Neuronal stem cell (in vitro differentiated cells): ENCODE data around the gene JOSD2.

ENCODE experiments used
- DNase-seq: peaks from one replicate; pipeline ENCODE4 v3.0.0-alpha.2; 2013; ENCODE audit warnings: low spot score
- H2AFZ ChIP-seq: one replicate; pipeline ENCODE4 v1.6.1; 2013; ENCODE audit warnings: mild to moderate bottlenecking, low read length, inconsistent platforms
- H2AK5ac ChIP-seq: 2 replicates; pipeline ENCODE4 v1.6.1; 2013; ENCODE audit warnings: low read depth, mild to moderate bottlenecking, inconsistent platforms, low read length, moderate library complexity, mixed read lengths
- H2BK120ac ChIP-seq: 2 replicates; pipeline ENCODE4 v1.6.1; 2013; ENCODE audit warnings: low read depth, mild to moderate bottlenecking, inconsistent platforms, low read length, moderate library complexity, mixed read lengths
- H2BK12ac ChIP-seq: one replicate; pipeline ENCODE4 v1.6.1; 2013; ENCODE audit warnings: low read length, inconsistent platforms
- H2BK15ac ChIP-seq: 2 replicates; pipeline ENCODE4 v1.6.1; 2013; ENCODE audit warnings: mild to moderate bottlenecking, low read length, inconsistent platforms, mixed read lengths
- H2BK5ac ChIP-seq: one replicate; pipeline ENCODE4 v1.6.1; 2013; ENCODE audit warnings: inconsistent platforms, mild to moderate bottlenecking, low read length, moderate library complexity
- H3K14ac ChIP-seq: one replicate; pipeline ENCODE4 v1.6.1; 2013; ENCODE audit warnings: low read length, inconsistent platforms
- H3K18ac ChIP-seq: 2 replicates; pipeline ENCODE4 v1.6.1; 2013; ENCODE audit warnings: low read length, inconsistent platforms
- H3K23ac ChIP-seq: 2 replicates; pipeline ENCODE4 v1.6.1; 2013; ENCODE audit warnings: low read depth, mild to moderate bottlenecking, mixed read lengths, low read length, inconsistent platforms; ENCODE audit not compliant: poor library complexity
- H3K27ac ChIP-seq: replicated peaks from 3 replicates; pipeline ENCODE4 v1.5.1; 2013; ENCODE audit warnings: low read length, inconsistent platforms
- H3K27me3 ChIP-seq, 3 experiments: 2 replicates each; pipeline ENCODE4 v1.6.1; 2013; ENCODE audit warnings: low read length in 3 of 3, mild to moderate bottlenecking in 2 of 3, inconsistent platforms in 1 of 3, low read depth in 1 of 3, mixed read lengths in 1 of 3, moderate library complexity in 1 of 3; ENCODE audit not compliant: control insufficient read depth in 3 of 3, insufficient read depth in 3 of 3
- H3K36me3 ChIP-seq, 2 donors: replicated peaks in 1 of 2; 2 replicates each; pipeline ENCODE4 v1.6.1; 2013; ENCODE audit warnings: low read length in 2 of 2; ENCODE audit not compliant: control insufficient read depth in 2 of 2, insufficient read depth in 2 of 2
- H3K4ac ChIP-seq: 2 replicates; pipeline ENCODE4 v1.6.1; 2013; ENCODE audit warnings: inconsistent platforms, mild to moderate bottlenecking, low read length, moderate library complexity
- H3K4me1 ChIP-seq, 2 donors: 1 replicate in 1 of 2; 2 replicates in 1 of 2; pipeline ENCODE4 v1.6.1; 2013; ENCODE audit warnings: low read length in 2 of 2, low read depth in 1 of 2; ENCODE audit not compliant: control insufficient read depth in 2 of 2, insufficient read depth in 1 of 2
- H3K4me2 ChIP-seq: one replicate; pipeline ENCODE4 v1.6.1; 2013; ENCODE audit warnings: mild to moderate bottlenecking, low read length, inconsistent platforms; ENCODE audit not compliant: insufficient read depth, poor library complexity, severe bottlenecking
- H3K4me3 ChIP-seq, 2 donors: 2 replicates each; pipeline ENCODE4 v1.5.1; 2013; ENCODE audit warnings: low read length in 2 of 2, mild to moderate bottlenecking in 2 of 2, inconsistent platforms in 1 of 2, moderate library complexity in 1 of 2
- H3K79me1 ChIP-seq: one replicate; pipeline ENCODE4 v1.6.1; 2013; ENCODE audit warnings: low read depth, mild to moderate bottlenecking, inconsistent platforms, low read length, moderate library complexity
- H3K9ac ChIP-seq: one replicate; pipeline ENCODE4 v1.6.1; 2013; ENCODE audit warnings: mild to moderate bottlenecking, low read depth, low read length, inconsistent platforms; ENCODE audit not compliant: poor library complexity
- H3K9me3 ChIP-seq, 2 donors: replicated peaks in 1 of 2; 2 replicates each; pipeline versions ENCODE3 to v1.6.1; 2013; ENCODE audit warnings: low read length in 2 of 2, mild to moderate bottlenecking in 2 of 2, inconsistent platforms in 1 of 2, low read depth in 1 of 2, mixed read lengths in 1 of 2, moderate library complexity in 1 of 2; ENCODE audit not compliant: control insufficient read depth in 2 of 2, insufficient read depth in 1 of 2
- H4K8ac ChIP-seq: one replicate; pipeline ENCODE4 v1.6.1; 2013; ENCODE audit warnings: low read depth, mild to moderate bottlenecking, inconsistent platforms, low read length, moderate library complexity
- H4K91ac ChIP-seq: one replicate; pipeline ENCODE4 v1.6.1; 2013; ENCODE audit warnings: low read length, low read depth, mild to moderate bottlenecking, inconsistent platforms; ENCODE audit not compliant: poor library complexity
- WGBS, 2 donors: extraction: QIAGEN DNeasy Blood & Tissue Kit; methylation state at CpG; one replicate each; pipeline ENCODE4 v1.1.7; 2013; ENCODE audit warnings: missing lambda C conversion rate in 2 of 2, mixed read lengths in 1 of 2; ENCODE audit not compliant: insufficient read length in 2 of 2, insufficient replicate concordance in 1 of 2; ENCODE audit errors: extremely low coverage in 2 of 2; 5-methylcytosine and 5-hydroxymethylcytosine counted together

Gene JOSD2

GRCh38 chr19:50551715-50552187 is 40.8 kb upstream of the JOSD2 start:
- Histone ChIP-seq H2BK12ac (peak overlapping the region; percentile 81), H3K9ac (peak overlapping the region; percentile 54), H3K9me3 (no peaks in the 10 kb centered on the region), H2AFZ (peak overlapping the region; percentile 62), H3K27me3 (no peaks in the 10 kb centered on the region), H3K36me3 (peaks cover 19 to 30% of the 10 kb centered on the region in 2 donors), H3K23ac (no peak overlapping the region), H4K8ac (no peak overlapping the region), H3K14ac (peak overlapping the region; percentile 12), H2AK5ac (peak overlapping the region; percentile 98), H3K4me2 (peak overlapping the region; percentile 75), H3K79me1 (peaks cover 47% of the 10 kb centered on the region), H4K91ac (peak overlapping the region; percentile 89), H2BK15ac (peak overlapping the region; percentile 55), H2BK120ac (no peak overlapping the region), H3K4me3 (peak overlapping the region; percentile 42 to 69), H3K4ac (no peak overlapping the region), H3K18ac (peak overlapping the region; percentile 94), H3K4me1 (peaks cover 17 to 33% of the 10 kb centered on the region in 2 donors), H2BK5ac (peak overlapping the region; percentile 93), H3K27ac (peak overlapping the region; percentile 83)
- peak; percentile 75 for DNase-seq
- WGBS, 2 donors = no CpG with 5 or more reads among the region's 22 CpGs

GRCh38 chr19:50551034-50551714 is 40.2 kb upstream of the JOSD2 start:
- peak overlapping the region; percentile 83 for H3K27ac ChIP-seq
- no peaks in the 10 kb centered on the region for H3K27me3 ChIP-seq
- no peak for DNase-seq

GRCh38 chr19:50550594-50550966 is 39.6 kb upstream of the JOSD2 start:
- Histone ChIP-seq H3K9ac (peak overlapping the region; percentile 76), H3K4ac (no peak overlapping the region), H3K36me3 (peaks cover 25 to 41% of the 10 kb centered on the region in 2 donors), H3K9me3 (no peaks in the 10 kb centered on the region), H3K23ac (no peak overlapping the region), H2BK5ac (peak overlapping the region; percentile 93), H2BK120ac (no peak overlapping the region), H3K14ac (peak overlapping the region; percentile 67), H2BK15ac (peak overlapping the region; percentile 2), H3K79me1 (peaks cover 47% of the 10 kb centered on the region), H3K27ac (no peak overlapping the region), H4K91ac (no peak overlapping the region), H3K18ac (peak overlapping the region; percentile 82), H4K8ac (no peak overlapping the region), H2BK12ac (no peak overlapping the region), H3K4me3 (peak overlapping the region; percentile 42 to 63), H2AK5ac (peak overlapping the region; percentile 98), H3K4me1 (peaks cover 12 to 26% of the 10 kb centered on the region in 2 donors), H3K4me2 (peak overlapping the region; percentile 75), H2AFZ (no peak overlapping the region), H3K27me3 (no peaks in the 10 kb centered on the region)
- DNase-seq = no peak
- no CpG with 5 or more reads among the region's 8 CpGs for WGBS, 2 donors

More at GRCh38 chr19:50551034-50551714, 40.2 kb upstream of the JOSD2 start:
- peak overlapping the region; percentile 71 for H3K4ac ChIP-seq
- H3K36me3 ChIP-seq = peaks cover 25 to 36% of the 10 kb centered on the region in 2 donors
- WGBS, 2 donors = no CpG with 5 or more reads among the region's 32 CpGs
- H2BK12ac ChIP-seq = no peak overlapping the region
- peak overlapping the region; percentile 42 to 69 for H3K4me3 ChIP-seq
- H3K4me2 ChIP-seq = peak overlapping the region; percentile 75
- H3K9ac ChIP-seq = peak overlapping the region; percentile 40
- H3K79me1 ChIP-seq = peaks cover 50% of the 10 kb centered on the region
- peak overlapping the region; percentile 67 for H3K14ac ChIP-seq
- peak overlapping the region; percentile 77 for H2BK120ac ChIP-seq
- peak overlapping the region; percentile 94 for H3K18ac ChIP-seq
- H2AK5ac ChIP-seq = peak overlapping the region; percentile 98
- peak overlapping the region; percentile 62 for H2AFZ ChIP-seq
- H2BK15ac ChIP-seq = peak overlapping the region; percentile 2
- H3K9me3 ChIP-seq = no peaks in the 10 kb centered on the region
- peak overlapping the region; percentile 93 for H2BK5ac ChIP-seq
- peaks cover 12 to 31% of the 10 kb centered on the region in 2 donors for H3K4me1 ChIP-seq
- H4K8ac ChIP-seq = peak overlapping the region; percentile 10
- H4K91ac ChIP-seq = peak overlapping the region; percentile 89
- H3K23ac ChIP-seq = no peak overlapping the region

GRCh38 chr19:50549927-50550593 is 39.1 kb upstream of the JOSD2 start:
- Histone ChIP-seq H3K4ac (no peak overlapping the region), H3K36me3 (peaks cover 23 to 42% of the 10 kb centered on the region in 2 donors), H2AK5ac (peak overlapping the region; percentile 98), H3K23ac (no peak overlapping the region), H3K9ac (peak overlapping the region; percentile 76), H4K91ac (no peak overlapping the region), H3K27ac (no peak overlapping the region), H3K4me1 (peaks cover 12 to 21% of the 10 kb centered on the region in 2 donors), H2BK120ac (no peak overlapping the region), H2BK5ac (peak overlapping the region; percentile 93), H3K4me3 (no peak overlapping the region), H4K8ac (no peak overlapping the region), H3K79me1 (peaks cover 43% of the 10 kb centered on the region), H3K14ac (peak overlapping the region; percentile 14), H2BK12ac (peak overlapping the region; percentile 67), H3K9me3 (no peaks in the 10 kb centered on the region), H2AFZ (no peak overlapping the region), H3K27me3 (no peaks in the 10 kb centered on the region), H3K4me2 (peak overlapping the region; percentile 75), H3K18ac (peak overlapping the region; percentile 72), H2BK15ac (peak overlapping the region; percentile 2)
- DNase-seq = no peak
- no CpG with 5 or more reads among the region's 17 CpGs for WGBS, 2 donors
